GM11168 (cell line): ENCODE data around the gene INSC.

ENCODE experiments used
- in situ Hi-C: fragments of 300-500 bp; cut with MboI; formaldehyde crosslinking; loops from one replicate; pipeline ENCODE4 v1.12.0; 2022; ENCODE audit warnings: low sequenced_read_pairs; ENCODE audit not compliant: unreplicated experiment

The INSC gene

GRCh38 chr11:15258433-15259165 lies 143.9 kb downstream of the INSC start:
- in situ Hi-C loops, result no loop called here

GRCh38 chr11:15266999-15267398 lies 152.3 kb downstream of the INSC start:
- in situ Hi-C loops, result no loop called here

DNA sequence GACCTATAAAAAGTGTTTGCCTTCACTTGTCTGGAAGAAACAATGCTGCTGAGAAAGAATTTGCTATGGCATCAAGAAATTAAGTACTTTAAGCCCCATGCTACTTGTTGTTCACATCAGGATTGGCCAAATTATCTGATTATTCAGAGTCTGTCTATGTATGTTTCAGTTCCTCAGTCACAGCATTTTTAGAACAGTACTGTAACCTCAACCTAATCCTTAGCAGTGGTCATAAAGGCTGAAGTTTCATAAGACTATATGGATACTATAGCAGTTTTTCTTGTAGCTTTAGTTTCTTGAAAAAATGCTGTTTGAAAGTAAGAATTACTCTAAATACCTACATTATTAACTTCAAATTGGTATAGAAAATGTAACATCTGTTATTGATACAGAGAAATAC lies 153.9 kb downstream of the INSC start:
- in situ Hi-C loops, result no loop called here

- in situ Hi-C loops, result loop anchor here (25.0 kb wide), 1 partner anchor 1262 kb away; no protein-coding TSS in a partner anchor
Measured at GRCh38 chr11:15275141-15275540, 160.4 kb downstream of the INSC start.

DNA sequence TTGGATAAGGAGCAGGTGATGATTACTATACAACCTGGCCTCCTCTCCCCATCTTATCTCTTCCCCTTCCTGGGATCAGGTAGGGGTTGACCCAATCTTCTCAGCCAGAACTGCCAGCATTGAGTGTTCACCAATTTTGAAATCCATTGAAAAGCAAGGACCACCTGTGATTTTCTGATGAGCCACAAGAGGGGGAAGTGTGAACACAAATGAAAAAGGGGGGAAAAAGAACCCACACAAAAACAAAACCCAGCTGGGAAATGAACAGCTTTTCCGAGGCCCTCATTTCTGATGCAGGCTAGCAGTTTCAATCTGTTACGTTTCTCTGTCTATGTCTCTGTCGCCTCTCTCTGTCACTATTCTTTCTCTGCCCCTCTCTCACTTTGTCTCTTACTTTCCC lies 161.9 kb downstream of the INSC start:
- in situ Hi-C loops, result loop anchor here (25.0 kb wide), 1 partner anchor 1261 kb away; no protein-coding TSS in a partner anchor

- in situ Hi-C loops, result loop anchor here (25.0 kb wide), 1 partner anchor 1259 kb away; no protein-coding TSS in a partner anchor
Measured at GRCh38 chr11:15278128-15278527, 163.4 kb downstream of the INSC start.

DNA sequence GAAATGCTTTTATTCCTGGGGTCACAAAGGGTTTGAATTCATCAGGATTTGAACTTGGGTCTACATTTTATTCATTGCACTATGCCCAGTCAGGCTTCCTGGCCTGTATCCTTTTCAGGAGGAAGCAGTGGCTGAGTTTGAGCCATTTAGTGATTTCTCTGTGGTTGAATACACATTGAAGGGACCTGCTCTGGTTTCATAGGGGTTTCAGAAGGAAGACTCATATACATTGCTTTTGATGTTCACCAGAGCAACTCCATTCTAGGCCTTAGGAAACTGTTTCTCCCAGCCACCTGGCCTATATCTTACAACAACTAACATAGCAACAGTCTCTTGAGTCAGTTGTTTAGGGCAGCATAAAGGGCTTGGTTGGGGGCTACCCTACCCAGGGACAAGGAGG lies 165.7 kb downstream of the INSC start:
- in situ Hi-C loops, result loop anchor here (25.0 kb wide), 1 partner anchor 1257 kb away; no protein-coding TSS in a partner anchor

- in situ Hi-C loops, result loop anchor here (25.0 kb wide), 1 partner anchor 1255 kb away; no protein-coding TSS in a partner anchor
Measured at GRCh38 chr11:15282754-15283153, 168.0 kb downstream of the INSC start.

GRCh38 chr11:15286465-15286864 lies 171.7 kb downstream of the INSC start:
- in situ Hi-C loops, result loop anchor here (25.0 kb wide), 1 partner anchor 1251 kb away; no protein-coding TSS in a partner anchor

DNA sequence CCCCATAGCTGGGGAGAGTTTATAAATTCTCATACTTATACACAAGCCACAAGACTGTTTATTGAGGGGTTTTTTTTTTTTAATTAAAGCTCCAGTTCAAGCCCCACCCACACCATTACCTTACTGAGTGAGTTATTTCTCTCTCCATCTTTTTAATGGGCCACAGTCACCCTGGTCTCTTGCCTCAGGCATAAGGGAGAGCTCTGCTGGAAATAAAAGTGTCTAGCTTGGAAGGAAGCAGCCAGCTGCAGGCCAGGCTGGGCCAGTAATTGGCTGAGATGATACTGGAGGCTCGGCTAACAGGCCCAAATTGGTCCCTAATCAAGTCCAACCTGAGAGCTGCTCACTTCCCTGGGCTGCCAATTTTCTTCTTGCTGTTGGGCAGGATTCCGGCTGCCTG lies 174.1 kb downstream of the INSC start:
- in situ Hi-C loops, result loop anchor here (25.0 kb wide), 1 partner anchor 1248 kb away; no protein-coding TSS in a partner anchor

- in situ Hi-C loops, result loop anchor here (25.0 kb wide), 1 partner anchor 1248 kb away; no protein-coding TSS in a partner anchor
Measured at GRCh38 chr11:15289723-15290122, 175.0 kb downstream of the INSC start.

GRCh38 chr11:15291885-15292284 lies 177.2 kb downstream of the INSC start:
- in situ Hi-C loops, result loop anchor here (25.0 kb wide), 1 partner anchor 1245 kb away; no protein-coding TSS in a partner anchor

DNA sequence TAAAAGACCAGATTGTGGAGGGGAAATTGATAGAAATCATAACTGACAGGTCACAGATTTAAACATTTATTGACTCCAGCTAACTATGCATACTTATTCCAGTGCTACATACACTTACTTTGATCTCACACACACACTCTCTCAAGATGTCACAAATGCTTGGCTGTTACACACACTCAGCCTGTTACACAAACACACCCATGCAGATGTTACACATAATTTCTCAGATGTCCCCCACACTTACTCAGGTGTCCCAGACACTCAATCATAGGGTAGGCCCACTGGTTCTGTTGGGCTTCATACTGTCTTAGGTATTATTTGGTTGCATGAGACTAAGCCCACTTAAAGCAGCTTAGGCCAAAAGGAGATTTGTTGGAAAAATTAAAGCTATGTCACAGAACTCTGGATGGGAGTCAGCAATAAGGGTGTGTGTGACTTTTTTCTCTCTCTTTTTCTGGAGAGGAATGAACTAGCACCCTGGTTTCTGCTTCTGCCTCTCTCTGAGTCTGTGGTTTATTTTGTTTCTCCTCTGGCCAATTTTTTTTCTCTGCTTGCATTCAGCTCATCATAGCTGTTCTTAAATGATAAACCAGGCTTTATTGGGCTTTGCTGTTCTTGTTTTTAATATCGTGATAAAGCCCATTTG lies 179.4 kb downstream of the INSC start:
- in situ Hi-C loops, result loop anchor here (25.0 kb wide), 1 partner anchor 1243 kb away; no protein-coding TSS in a partner anchor

- in situ Hi-C loops, result loop anchor here (25.0 kb wide), 1 partner anchor 1242 kb away; no protein-coding TSS in a partner anchor
Measured at GRCh38 chr11:15295695-15296094, 181.0 kb downstream of the INSC start.
